SK-N-SH (cell line): ENCODE data around the gene BRINP3. TPM values are rescaled to one million over a fixed set of nuclear protein-coding genes. Genes with fewer than 3 reads are reported as not detected.

Experiments
- CTCF ChIA-PET: fragments of 300-600, 350-600 bp; formaldehyde crosslinking; extraction: SDS; loops from one replicate; lab custom pipeline; 2021; lab: Yijun Ruan, JAX
- POLR2A ChIA-PET: fragments of 350-600 bp; sonication (Branson Sonifier 250); formaldehyde crosslinking; extraction: SDS; loops from one replicate; lab custom pipeline; 2020; ENCODE audit warnings: antibody characterized with exemption, inconsistent platforms; lab: Yijun Ruan, JAX
- DNase-seq: peaks from one replicate; pipeline ENCODE4 v3.0.0; 2012
- H2AFZ ChIP-seq: fragments of 200-600 bp; sonication (generic); 2 replicates; pipeline ENCODE4 v1.8.1; 2016; ENCODE audit warnings: antibody characterized with exemption, mild to moderate bottlenecking, low read depth
- H3F3A ChIP-seq: fragments of 200-600 bp; sonication (generic); replicated peaks from 2 replicates; pipeline ENCODE3; 2016; ENCODE audit warnings: antibody characterized with exemption, mild to moderate bottlenecking; ENCODE audit not compliant: insufficient read depth
- H3K27ac ChIP-seq, 2 experiments: fragments of 200-500 bp in 1 of 2; fragments of 200-600 bp in 1 of 2; sonication (Bioruptor generic) in 1 of 2; sonication (generic), shearing (Covaris generic) in 1 of 2; 2 replicates each; pipeline versions ENCODE4 v1.5.1 to v1.6.1; 2014 to 2016; ENCODE audit warnings: low read depth in 2 of 2, inconsistent platforms in 1 of 2, low read length in 1 of 2, mild to moderate bottlenecking in 1 of 2, mixed read lengths in 1 of 2
- H3K27me3 ChIP-seq: fragments of 200-600 bp; sonication (generic), shearing (Covaris generic); 2 replicates; pipeline ENCODE4 v1.6.1; 2016; ENCODE audit warnings: mixed run types; ENCODE audit not compliant: insufficient read depth
- H3K36me3 ChIP-seq, 2 experiments: fragments of 200-500 bp in 1 of 2; fragments of 200-600 bp in 1 of 2; sonication (Bioruptor generic) in 1 of 2; sonication (generic) in 1 of 2; replicated peaks in 1 of 2; 2 replicates each; pipeline versions ENCODE3 to v1.5.1; 2014 to 2016; ENCODE audit warnings: low read length in 1 of 2, mild to moderate bottlenecking in 1 of 2; ENCODE audit not compliant: insufficient read depth in 2 of 2, control insufficient read depth in 1 of 2
- H3K4me1 ChIP-seq, 2 experiments: fragments of 200-500 bp in 1 of 2; fragments of 200-600 bp in 1 of 2; sonication (Bioruptor generic) in 1 of 2; sonication (generic), shearing (Covaris generic) in 1 of 2; 2 replicates each; pipeline versions ENCODE4 v1.5.1 to v1.6.1; 2014 to 2016; ENCODE audit warnings: low read depth in 1 of 2, low read length in 1 of 2, mixed run types in 1 of 2; ENCODE audit not compliant: insufficient read depth in 2 of 2, control insufficient read depth in 1 of 2
- H3K4me2 ChIP-seq: fragments of 200-600 bp; sonication (generic), shearing (Covaris generic); 2 replicates; pipeline ENCODE4 v1.6.1; 2017; ENCODE audit warnings: mixed run types
- H3K4me3 ChIP-seq, 2 experiments: fragments of 200-500 bp in 1 of 2; fragments of 200-600 bp in 1 of 2; sonication (Bioruptor generic) in 1 of 2; sonication (generic), shearing (Covaris generic) in 1 of 2; 2 replicates each; pipeline versions ENCODE4 v1.5.1 to v1.8.1; 2014 to 2016; ENCODE audit warnings: low read depth in 2 of 2, inconsistent platforms in 1 of 2, low read length in 1 of 2, mild to moderate bottlenecking in 1 of 2, mixed read lengths in 1 of 2, moderate library complexity in 1 of 2
- H3K79me2 ChIP-seq: fragments of 200-600 bp; sonication (generic); 2 replicates; pipeline ENCODE4 v1.8.1; 2017; ENCODE audit warnings: mild to moderate bottlenecking; ENCODE audit not compliant: insufficient read depth
- H3K9ac ChIP-seq: fragments of 200-600 bp; sonication (generic); 2 replicates; pipeline ENCODE4 v1.6.1; 2017; ENCODE audit warnings: mixed run types
- H3K9me2 ChIP-seq: fragments of 200-600 bp; sonication (generic); 2 replicates; pipeline ENCODE4 v1.6.1; 2017; ENCODE audit warnings: mixed run types
- H3K9me3 ChIP-seq: fragments of 200-600 bp; sonication (generic); 2 replicates; pipeline ENCODE4 v1.6.1; 2017; ENCODE audit warnings: mixed run types, mild to moderate bottlenecking, moderate library complexity
- H4K20me1 ChIP-seq: fragments of 200-600 bp; sonication (generic); 2 replicates; pipeline ENCODE4 v1.6.1; 2017; ENCODE audit warnings: mild to moderate bottlenecking, mixed run types; ENCODE audit not compliant: insufficient read depth
- CHD2 ChIP-seq: fragments of 150-350 bp; IDR thresholded peaks from 2 replicates; pipeline ENCODE4 v1.6.1; 2018; ENCODE audit warnings: low read length; ENCODE audit not compliant: partially characterized antibody
- ELF1 ChIP-seq: IDR thresholded peaks from 2 replicates; pipeline ENCODE4 v1.4.0; 2012
- EP300 ChIP-seq, 2 experiments: IDR thresholded peaks; 2 replicates each; pipeline versions ENCODE4 v1.4.0 to v1.6.1; 2012; ENCODE audit warnings: borderline replicate concordance in 1 of 2, low read depth in 1 of 2, low read length in 1 of 2
- EZH2phosphoT487 ChIP-seq: fragments of 200-600 bp; sonication (generic); IDR thresholded peaks from 2 replicates; pipeline ENCODE4 v1.6.1; 2017; ENCODE audit warnings: low read depth, mixed run types, mild to moderate bottlenecking, antibody characterized with exemption, moderate library complexity, borderline replicate concordance
- FOSL2 ChIP-seq: IDR thresholded peaks from 2 replicates; pipeline ENCODE4 v1.4.0; 2012; ENCODE audit warnings: low read depth, mild to moderate bottlenecking, moderate library complexity, borderline replicate concordance
- FOXM1 ChIP-seq: IDR thresholded peaks from 2 replicates; pipeline ENCODE4 v1.4.0; 2012; ENCODE audit warnings: low read depth, mild to moderate bottlenecking
- GABPA ChIP-seq: IDR thresholded peaks from 2 replicates; pipeline ENCODE4 v1.4.0; 2012; ENCODE audit warnings: low read depth, mild to moderate bottlenecking
- GATA2 ChIP-seq: sonication (generic); formaldehyde crosslinking; IDR thresholded peaks from 2 replicates; pipeline ENCODE4 v1.5.0; 2020; ENCODE audit warnings: mild to moderate bottlenecking, missing genetic modification reagents
- JUND ChIP-seq: IDR thresholded peaks from 2 replicates; pipeline ENCODE4 v1.4.0; 2012
- MEF2A ChIP-seq: IDR thresholded peaks from 2 replicates; pipeline ENCODE4 v1.4.0; 2012; ENCODE audit warnings: low read depth, borderline replicate concordance
- NFIC ChIP-seq: IDR thresholded peaks from 2 replicates; pipeline ENCODE4 v1.4.0; 2012; ENCODE audit warnings: borderline replicate concordance
- NRF1 ChIP-seq: IDR thresholded peaks from 2 replicates; pipeline ENCODE4 v1.6.1; 2012; ENCODE audit warnings: low read depth, mild to moderate bottlenecking, low read length
- POLR2AphosphoS5 ChIP-seq: IDR thresholded peaks from 2 replicates; pipeline ENCODE4 v1.6.1; 2012; ENCODE audit warnings: low read depth, low read length
- RAD21 ChIP-seq: IDR thresholded peaks from 2 replicates; pipeline ENCODE4 v1.6.1; 2012; ENCODE audit warnings: mild to moderate bottlenecking, low read length
- RFX5 ChIP-seq: IDR thresholded peaks from 2 replicates; pipeline ENCODE4 v1.6.1; 2012; ENCODE audit warnings: mild to moderate bottlenecking, improper control_type of control experiment, low read length
- RXRA ChIP-seq: IDR thresholded peaks from 2 replicates; pipeline ENCODE4 v1.4.0; 2012; ENCODE audit warnings: low read depth, mild to moderate bottlenecking, borderline replicate concordance
- SMC3 ChIP-seq: IDR thresholded peaks from 2 replicates; pipeline ENCODE4 v1.6.1; 2012; ENCODE audit warnings: low read depth, low read length, improper control_type of control experiment
- TCF12 ChIP-seq: IDR thresholded peaks from 2 replicates; pipeline ENCODE4 v1.4.0; 2012
- TEAD4 ChIP-seq: IDR thresholded peaks from 2 replicates; pipeline ENCODE4 v1.4.0; 2012; ENCODE audit warnings: mild to moderate bottlenecking, borderline replicate concordance; ENCODE audit not compliant: insufficient read depth
- WGBS: methylation state at CpG from one replicate; pipeline ENCODE4 v1.1.6; 2017; ENCODE audit warnings: low lambda C conversion rate; 5-methylcytosine and 5-hydroxymethylcytosine counted together
- polyA plus RNA-seq, 3 experiments: library from polyadenylated mRNA; depleted of rRNA; stranded (reverse); fragments of >200 nt; gene quantifications; 2 replicates each; pipeline ENCODE4 v1.2.3, GENCODE V29; 2012
- TF ChIP-seq, protein P1 (sequence below): IDR thresholded peaks from 2 replicates; pipeline ENCODE4; 2012
- TF ChIP-seq, protein P2 (sequence below): IDR thresholded peaks from 2 replicates; pipeline ENCODE4 v1.4.0; 2012; ENCODE audit warnings: low read depth, borderline replicate concordance
- TF ChIP-seq, protein P3 (sequence below): IDR thresholded peaks from 2 replicates; pipeline ENCODE4 v1.4.0; 2012; ENCODE audit warnings: low read depth

Gene BRINP3
- polyA plus RNA-seq, 1 of the 3 experiments (the other 2 are of a cell fraction), result not detected

DNA sequence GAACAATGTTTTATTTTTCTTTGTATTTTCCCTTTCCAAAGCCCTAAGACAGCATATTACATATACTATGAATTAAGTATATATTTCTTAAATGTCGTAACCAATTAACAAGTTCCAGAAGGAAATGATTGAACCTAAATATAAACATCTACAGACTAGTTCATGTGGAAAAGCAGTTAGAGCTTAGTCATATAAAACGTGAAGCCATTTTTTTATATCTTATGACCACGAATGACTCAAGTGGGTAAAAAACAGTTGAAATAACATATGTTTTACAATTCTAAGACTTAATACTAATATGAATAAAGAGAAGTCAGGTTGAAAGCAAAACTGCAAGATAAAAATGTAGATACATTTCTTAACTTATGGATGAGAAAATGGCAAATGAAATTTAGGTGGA lies 307.3 kb downstream of the BRINP3 start:
- Histone ChIP-seq H3K4me3 (no peak overlapping the region), H3K4me2 (no peak overlapping the region), H3K36me3 (no peaks in the 10 kb centered on the region), H2AFZ (peak overlapping the region; percentile 11; the same call in 1 of the 2 replicates), H3K9me2 (no peaks in the 10 kb centered on the region), H3K9me3 (no peaks in the 10 kb centered on the region), H3K27me3 (no peaks in the 10 kb centered on the region), H3K9ac (no peak overlapping the region), H3K79me2 (no peaks in the 10 kb centered on the region), H4K20me1 (no peaks in the 10 kb centered on the region), H3K27ac (peak overlapping the region in 1 of 2 experiments; percentile 63; a peak in 2 of 4 replicates), H3K4me1 (peaks cover 0 to 20% of the 10 kb centered on the region in 2 experiments; a peak in 2 of 4 replicates), H3F3A (peaks cover 23% of the 10 kb centered on the region)
- ChIA-PET POLR2A (no interaction called here), CTCF (no interaction called here)
- TF ChIP-seq GABPA (no peak), JUND (peak; percentile 42; the same call in 1 of the 2 replicates), FOSL2 (peak; percentile 63), EP300 (IDR thresholded peaks at IDR 0.05; ENCODE audit: borderline replicate concordance in 1 of 2, low read depth in 1 of 2, low read length in 1 of 2) (0 out of 4 replicates have a peak, but pooled peaks of 1 of the 2 experiments have one; percentile 30), TCF12 (peak; percentile 44)
- TF ChIP-seq, protein P1, sequence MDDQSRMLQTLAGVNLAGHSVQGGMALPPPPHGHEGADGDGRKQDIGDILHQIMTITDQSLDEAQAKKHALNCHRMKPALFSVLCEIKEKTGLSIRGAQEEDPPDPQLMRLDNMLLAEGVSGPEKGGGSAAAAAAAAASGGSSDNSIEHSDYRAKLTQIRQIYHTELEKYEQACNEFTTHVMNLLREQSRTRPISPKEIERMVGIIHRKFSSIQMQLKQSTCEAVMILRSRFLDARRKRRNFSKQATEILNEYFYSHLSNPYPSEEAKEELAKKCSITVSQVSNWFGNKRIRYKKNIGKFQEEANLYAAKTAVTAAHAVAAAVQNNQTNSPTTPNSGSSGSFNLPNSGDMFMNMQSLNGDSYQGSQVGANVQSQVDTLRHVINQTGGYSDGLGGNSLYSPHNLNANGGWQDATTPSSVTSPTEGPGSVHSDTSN, result peak; percentile 35
- TF ChIP-seq, protein P2, sequence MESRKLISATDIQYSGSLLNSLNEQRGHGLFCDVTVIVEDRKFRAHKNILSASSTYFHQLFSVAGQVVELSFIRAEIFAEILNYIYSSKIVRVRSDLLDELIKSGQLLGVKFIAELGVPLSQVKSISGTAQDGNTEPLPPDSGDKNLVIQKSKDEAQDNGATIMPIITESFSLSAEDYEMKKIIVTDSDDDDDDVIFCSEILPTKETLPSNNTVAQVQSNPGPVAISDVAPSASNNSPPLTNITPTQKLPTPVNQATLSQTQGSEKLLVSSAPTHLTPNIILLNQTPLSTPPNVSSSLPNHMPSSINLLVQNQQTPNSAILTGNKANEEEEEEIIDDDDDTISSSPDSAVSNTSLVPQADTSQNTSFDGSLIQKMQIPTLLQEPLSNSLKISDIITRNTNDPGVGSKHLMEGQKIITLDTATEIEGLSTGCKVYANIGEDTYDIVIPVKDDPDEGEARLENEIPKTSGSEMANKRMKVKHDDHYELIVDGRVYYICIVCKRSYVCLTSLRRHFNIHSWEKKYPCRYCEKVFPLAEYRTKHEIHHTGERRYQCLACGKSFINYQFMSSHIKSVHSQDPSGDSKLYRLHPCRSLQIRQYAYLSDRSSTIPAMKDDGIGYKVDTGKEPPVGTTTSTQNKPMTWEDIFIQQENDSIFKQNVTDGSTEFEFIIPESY, result no peak
- DNase-seq, result no peak
- WGBS, result 41% methylated on average over 3 of the region's 3 CpGs

DNA sequence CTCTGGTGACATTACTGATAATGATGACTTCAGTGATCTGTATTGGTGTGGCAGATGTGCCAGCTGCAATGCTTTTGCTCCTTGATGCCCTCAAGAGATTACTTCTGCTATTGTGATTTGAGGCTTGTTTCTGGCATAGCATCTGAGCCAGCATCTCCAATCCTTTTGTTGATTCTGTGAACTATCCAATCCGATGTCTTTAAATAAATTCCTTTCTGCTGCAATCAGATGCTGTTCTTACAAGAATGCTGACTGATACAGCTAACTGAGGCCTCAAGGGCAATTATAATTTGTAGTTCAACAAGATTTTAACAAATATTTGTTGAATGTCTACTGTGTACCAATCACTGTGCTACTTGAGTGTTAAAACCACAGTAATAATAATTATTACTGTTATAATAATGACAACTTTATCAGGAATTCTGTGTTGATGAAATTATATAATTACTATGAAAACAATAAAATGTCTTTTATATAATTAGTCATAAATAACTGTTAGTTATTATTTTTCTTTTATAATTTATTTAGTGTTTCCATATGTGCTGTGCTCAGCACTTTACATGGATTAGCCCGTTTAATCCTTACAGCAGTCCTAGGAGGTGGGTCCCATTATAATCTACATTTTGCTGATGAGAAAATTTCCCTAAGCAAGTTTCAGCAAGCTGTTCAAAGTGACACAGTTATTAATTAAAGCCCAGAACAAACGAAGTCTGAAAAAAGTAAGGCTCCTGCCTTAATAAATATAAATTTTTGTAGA lies 308.2 kb downstream of the BRINP3 start:
- no peaks in the 10 kb centered on the region for H3K36me3 ChIP-seq
- no peaks in the 10 kb centered on the region for H3K9me3 ChIP-seq
- no peak overlapping the region for H3K9ac ChIP-seq
- H3K27ac ChIP-seq, result peak overlapping the region; percentile 53 to 63; a peak in 3 of 4 replicates
- H3K9me2 ChIP-seq, result no peaks in the 10 kb centered on the region
- DNase-seq, result no peak
- ChIA-PET POLR2A (no interaction called here), CTCF (interaction anchor here (0.6 kb wide), 1 partner anchor 71 kb away, joined by 3 read pairs; no protein-coding TSS in a partner anchor)
- peaks cover 23% of the 10 kb centered on the region for H3F3A ChIP-seq
- no peaks in the 10 kb centered on the region for H4K20me1 ChIP-seq
- H2AFZ ChIP-seq, result no peak overlapping the region; the same call in 1 of the 2 replicates
- H3K4me1 ChIP-seq, result peaks cover 0 to 20% of the 10 kb centered on the region in 2 experiments; a peak in 2 of 4 replicates
- H3K4me2 ChIP-seq, result 0 out of 2 replicates have a peak overlapping the region, but pooled peaks have one; percentile 14
- H3K4me3 ChIP-seq, result no peak overlapping the region
- H3K27me3 ChIP-seq, result no peaks in the 10 kb centered on the region
- 62% methylated on average over 3 of the region's 3 CpGs for WGBS
- H3K79me2 ChIP-seq, result no peaks in the 10 kb centered on the region
- TF ChIP-seq MEF2A (no peak), FOSL2 (no peak), RFX5 (no peak), CHD2 (no peak), POLR2AphosphoS5 (no peak), TEAD4 (no peak), RAD21 (no peak), NFIC (peak; percentile 36; the same call in 1 of the 2 replicates), GATA2 (CRISPR knock-in tag) (no peak), SMC3 (no peak), FOXM1 (no peak), EZH2phosphoT487 (no peak), RXRA (no peak), NRF1 (no peak), ELF1 (no peak)
- TF ChIP-seq, protein P1, result peak; percentile 13; the same call in 1 of the 2 replicates
- TF ChIP-seq, protein P3, sequence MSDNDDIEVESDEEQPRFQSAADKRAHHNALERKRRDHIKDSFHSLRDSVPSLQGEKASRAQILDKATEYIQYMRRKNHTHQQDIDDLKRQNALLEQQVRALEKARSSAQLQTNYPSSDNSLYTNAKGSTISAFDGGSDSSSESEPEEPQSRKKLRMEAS, result no peak
